NCI-H2029 (cell line): ENCODE results near the gene SVOP.
"Not testable (repeated sequence)": the region's sequence is repeated elsewhere in the genome, so short reads cannot be mapped to it uniquely, and the experiment has no call there.

Source experiments
- DNase-seq: peaks from one replicate; lab custom pipeline; 2025; lab: John Stamatoyannopoulos, UW

Gene SVOP

GRCh38 chr12:108884116-108885012, 136.5 kb downstream of the SVOP start:
- DNase-seq: peak; percentile 12

GRCh38 chr12:108881953-108882352, 138.9 kb downstream of the SVOP start:
- no peak for DNase-seq

GRCh38 chr12:108879615-108880254, 141.1 kb downstream of the SVOP start, which contains the start of gene DAO:
Gene DAO (plus strand): TSS chr12:108880092. CDS start chr12:108885007, 4,915 bp downstream.
- DNase-seq: no peak

- DNase-seq: no peak
These were observed 144.3 kb downstream of the SVOP start for GRCh38 chr12:108876550-108876949.

GRCh38 chr12:108875682-108876361, 145.0 kb downstream of the SVOP start:
- DNase-seq: no peak

GRCh38 chr12:108875280-108875679, 145.6 kb downstream of the SVOP start:
- no peak for DNase-seq

- no peak for DNase-seq
These were observed 152.1 kb downstream of the SVOP start for GRCh38 chr12:108868781-108869180.

- not testable (repeated sequence) for DNase-seq
These were observed 154.8 kb downstream of the SVOP start for GRCh38 chr12:108866083-108866482.

GRCh38 chr12:108865169-108865568, 155.7 kb downstream of the SVOP start:
- DNase-seq: no peak

- no peak for DNase-seq
These were observed 158.3 kb downstream of the SVOP start for GRCh38 chr12:108862588-108862959.

GRCh38 chr12:108861878-108862587, 158.8 kb downstream of the SVOP start:
- no peak for DNase-seq

GRCh38 chr12:108860443-108860842, 160.4 kb downstream of the SVOP start:
- no peak for DNase-seq

GRCh38 chr12:108859923-108860291, 161.0 kb downstream of the SVOP start:
- DNase-seq: no peak

- not testable (repeated sequence) for DNase-seq
These were observed 161.5 kb downstream of the SVOP start for GRCh38 chr12:108859141-108859922.

- no peak for DNase-seq
These were observed 162.4 kb downstream of the SVOP start for GRCh38 chr12:108858311-108859074.
